GM19452 (cell line): ENCODE results near the gene MIGA2.
A peak's percentile ranks its signal among the peaks of the same experiment; 100 is the strongest.
"Not testable (repeated sequence)": the region's sequence is repeated elsewhere in the genome, so short reads cannot be mapped to it uniquely, and the experiment has no call there.

Source experiments
- ATAC-seq: cut with Tn5 transposase; IDR thresholded peaks from one replicate; pipeline ENCODE4 v1.9.1; 2021; ENCODE audit not compliant: unreplicated experiment

Gene MIGA2, protein sequence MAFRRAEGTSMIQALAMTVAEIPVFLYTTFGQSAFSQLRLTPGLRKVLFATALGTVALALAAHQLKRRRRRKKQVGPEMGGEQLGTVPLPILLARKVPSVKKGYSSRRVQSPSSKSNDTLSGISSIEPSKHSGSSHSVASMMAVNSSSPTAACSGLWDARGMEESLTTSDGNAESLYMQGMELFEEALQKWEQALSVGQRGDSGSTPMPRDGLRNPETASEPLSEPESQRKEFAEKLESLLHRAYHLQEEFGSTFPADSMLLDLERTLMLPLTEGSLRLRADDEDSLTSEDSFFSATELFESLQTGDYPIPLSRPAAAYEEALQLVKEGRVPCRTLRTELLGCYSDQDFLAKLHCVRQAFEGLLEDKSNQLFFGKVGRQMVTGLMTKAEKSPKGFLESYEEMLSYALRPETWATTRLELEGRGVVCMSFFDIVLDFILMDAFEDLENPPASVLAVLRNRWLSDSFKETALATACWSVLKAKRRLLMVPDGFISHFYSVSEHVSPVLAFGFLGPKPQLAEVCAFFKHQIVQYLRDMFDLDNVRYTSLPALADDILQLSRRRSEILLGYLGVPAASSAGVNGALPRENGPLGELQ

DNA sequence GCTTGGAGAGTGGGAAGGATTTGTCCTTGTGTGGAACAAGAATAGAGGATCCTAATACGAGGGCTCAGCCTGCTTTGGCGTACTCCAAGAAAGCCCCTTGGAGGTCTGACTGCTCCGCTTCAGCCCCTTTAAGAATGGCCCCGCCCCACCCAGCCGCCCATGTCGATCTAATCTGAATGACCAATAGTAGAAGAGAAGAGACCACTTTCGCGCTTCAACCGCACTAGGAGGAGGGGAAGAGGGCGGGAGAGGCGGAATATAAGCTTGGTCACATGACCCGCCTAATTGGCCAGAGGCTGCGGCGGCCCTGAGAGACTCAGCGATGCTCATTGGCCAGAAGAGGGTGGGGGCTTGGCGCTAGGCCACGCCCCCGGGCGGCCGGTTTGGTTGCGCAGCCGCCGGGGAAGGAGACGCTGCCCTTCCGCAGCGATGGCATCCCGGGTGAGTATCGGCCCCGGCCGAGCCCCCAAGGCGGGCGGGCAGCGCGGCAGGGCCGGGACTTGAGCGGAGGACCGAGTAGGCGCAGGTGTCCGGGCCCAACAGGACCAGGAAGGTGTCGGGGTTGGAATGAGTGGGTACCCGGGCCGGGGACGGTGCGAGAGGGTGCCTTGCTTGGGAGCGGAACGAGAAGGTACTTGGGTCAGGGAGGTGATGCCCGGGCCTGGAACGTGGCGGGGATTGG lies at the start of gene MIGA2:
Gene MIGA2, plus strand, starts transcription at position 386 of the 682 bp plus-strand sequence. CDS start 3,969 bp downstream, outside the sequence.
- ATAC-seq: peak; percentile 96

DNA sequence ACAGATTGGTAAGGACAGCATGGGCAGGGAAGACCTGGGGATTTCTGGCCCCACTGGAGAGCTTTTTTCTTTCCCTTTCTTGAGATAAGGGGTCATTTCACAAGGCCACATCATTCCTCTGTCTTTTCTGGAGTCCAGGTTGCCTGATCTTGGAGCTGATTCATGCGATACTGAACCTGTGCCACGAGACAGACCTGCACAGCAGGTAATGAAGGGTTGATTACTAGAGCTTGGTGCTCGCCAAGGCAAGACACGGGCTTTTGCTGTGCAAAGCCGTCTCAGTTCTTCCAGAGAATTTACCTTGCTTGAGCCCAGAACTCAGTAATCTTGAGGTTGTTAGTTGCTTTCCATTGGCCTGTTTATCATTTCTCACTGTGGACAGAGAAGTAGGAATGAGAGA lies 49.8 kb upstream of the MIGA2 start:
- ATAC-seq: no peak

DNA sequence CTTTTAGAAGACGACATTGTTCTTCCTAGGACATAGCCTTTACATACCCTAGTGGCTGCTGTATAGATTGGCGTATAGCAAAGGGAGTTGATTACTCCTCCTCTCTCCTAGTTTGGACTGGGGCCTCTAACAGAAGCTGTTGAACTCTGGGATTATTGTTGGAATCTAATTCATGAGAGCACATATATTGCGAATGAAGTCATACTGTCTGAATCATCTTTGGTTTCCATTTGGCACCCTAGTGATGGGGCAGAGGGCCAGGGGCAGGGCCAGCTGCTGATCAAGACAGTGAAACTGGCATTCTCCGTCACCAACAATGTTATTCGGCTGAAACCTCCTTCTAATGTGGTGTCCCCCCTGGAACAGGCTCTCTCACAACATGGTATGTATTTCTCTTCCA lies 48.6 kb upstream of the MIGA2 start:
- no peak for ATAC-seq

DNA sequence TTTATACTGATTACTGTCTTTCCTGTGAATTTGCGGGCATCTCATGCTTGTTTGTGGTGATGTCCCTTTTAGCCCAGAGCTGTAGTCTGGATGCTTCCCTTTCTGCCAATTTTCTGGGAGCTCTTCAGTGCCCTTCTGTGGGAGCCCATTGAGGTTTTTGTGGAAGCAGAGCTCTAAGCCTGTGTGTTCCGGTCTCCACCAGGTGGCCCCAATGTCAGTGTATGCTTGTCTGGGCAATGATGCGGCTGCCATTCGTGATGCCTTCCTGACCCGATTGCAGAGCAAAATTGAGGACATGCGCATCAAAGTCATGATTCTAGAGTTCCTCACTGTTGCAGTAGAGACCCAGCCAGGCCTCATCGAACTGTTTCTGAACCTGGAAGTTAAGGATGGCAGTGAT lies 43.4 kb upstream of the MIGA2 start:
- no peak for ATAC-seq

DNA sequence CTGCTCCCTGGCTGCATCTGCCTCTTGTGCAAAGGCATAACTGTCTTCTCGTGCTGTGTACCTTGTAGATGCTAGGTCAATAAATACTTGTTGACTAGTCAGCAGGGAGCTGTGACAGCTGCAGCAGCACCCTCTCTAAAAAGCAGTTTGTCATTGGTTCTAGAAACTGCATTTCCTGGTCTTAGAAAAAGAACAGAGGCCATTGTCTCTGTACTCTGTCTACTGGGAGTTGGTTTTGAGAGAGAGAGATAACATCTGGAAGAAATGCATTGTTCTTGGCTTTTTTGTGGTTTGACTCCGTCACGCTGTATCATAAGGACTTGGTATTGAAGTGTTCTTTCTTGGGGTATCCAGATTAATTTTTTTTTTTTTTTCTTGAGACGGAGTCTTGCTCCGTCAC lies 40.6 kb upstream of the MIGA2 start:
- no peak for ATAC-seq

DNA sequence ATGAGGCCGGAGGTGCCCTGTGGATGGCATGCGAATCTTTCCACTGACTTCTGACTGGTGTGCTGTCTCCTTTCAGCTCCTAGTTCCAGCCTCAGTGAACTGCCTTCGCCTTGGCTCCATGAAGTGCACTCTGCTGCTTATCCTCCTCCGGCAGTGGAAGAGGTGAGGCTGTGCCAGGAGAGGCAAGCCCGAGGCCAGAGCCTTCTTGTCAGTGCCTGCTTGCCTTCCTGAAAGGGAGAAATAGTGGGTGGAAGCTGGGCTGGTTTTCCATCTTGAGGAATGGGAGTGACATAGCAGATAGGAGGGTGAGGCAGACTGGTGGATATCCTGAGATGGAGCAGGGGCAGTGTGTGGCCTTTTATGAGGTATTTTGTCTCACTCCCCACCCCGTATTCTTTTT lies 38.0 kb upstream of the MIGA2 start:
- ATAC-seq: no peak

DNA sequence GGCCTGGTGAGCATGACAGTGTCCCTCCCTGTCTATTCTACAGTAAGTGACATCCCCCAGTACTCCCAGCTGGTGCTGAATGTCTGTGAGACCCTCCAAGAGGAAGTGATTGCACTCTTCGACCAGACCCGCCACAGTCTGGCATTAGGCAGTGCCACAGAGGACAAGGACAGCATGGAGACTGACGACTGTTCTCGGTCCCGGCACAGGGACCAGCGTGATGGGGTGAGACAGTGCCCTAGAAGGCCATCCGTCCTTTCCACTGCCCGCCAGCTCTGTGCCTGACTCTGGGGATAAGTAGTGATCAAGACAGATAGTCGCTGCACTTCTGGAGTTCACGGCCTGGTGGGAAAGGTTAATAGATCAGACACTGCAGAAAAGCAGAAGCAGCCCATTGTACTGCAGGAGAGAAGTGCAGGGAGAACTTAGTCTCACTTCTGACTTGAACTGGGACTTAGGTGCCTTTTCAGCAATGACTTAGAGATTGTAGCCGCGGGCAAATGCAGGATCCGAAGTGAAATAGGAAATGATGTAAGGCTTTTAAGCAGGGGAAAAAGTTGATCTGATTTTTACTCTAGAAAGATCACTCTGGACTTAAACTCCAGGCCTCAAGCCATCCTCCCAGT lies 36.7 kb upstream of the MIGA2 start:
- ATAC-seq: no peak

DNA sequence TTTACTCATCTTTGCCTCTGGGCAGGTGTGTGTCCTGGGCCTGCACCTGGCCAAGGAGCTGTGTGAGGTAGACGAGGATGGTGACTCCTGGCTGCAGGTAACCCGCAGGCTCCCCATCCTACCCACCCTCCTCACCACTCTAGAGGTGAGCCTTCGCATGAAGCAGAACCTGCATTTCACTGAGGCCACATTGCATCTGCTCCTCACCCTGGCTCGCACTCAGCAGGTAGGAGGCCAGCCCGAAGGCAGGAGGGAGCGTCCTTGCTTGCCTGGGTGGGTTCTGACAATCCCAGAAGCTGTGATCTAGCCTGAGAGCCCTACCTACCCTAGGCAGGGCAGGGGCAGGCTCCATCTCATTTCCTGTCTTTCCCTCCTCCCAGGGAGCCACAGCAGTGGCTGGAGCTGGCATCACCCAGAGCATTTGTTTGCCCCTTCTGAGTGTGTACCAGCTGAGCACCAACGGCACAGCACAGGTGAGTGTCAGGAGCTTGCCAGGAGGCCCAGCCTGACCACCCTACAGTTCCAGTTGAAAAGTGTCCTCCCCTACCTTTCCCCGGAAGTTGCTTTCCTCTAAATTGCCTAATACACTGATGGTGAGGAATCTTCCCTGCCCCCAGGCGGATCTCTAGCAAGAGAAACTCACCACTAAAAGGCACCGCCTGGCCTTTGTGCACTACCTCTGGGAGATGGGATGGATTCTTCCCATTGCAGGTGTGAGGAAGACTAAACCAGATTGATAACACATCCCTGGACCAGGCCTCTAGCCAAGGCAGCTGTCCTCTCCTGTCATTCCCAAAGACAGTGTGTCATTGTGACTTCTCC lies 34.7 kb upstream of the MIGA2 start:
- ATAC-seq: no peak

DNA sequence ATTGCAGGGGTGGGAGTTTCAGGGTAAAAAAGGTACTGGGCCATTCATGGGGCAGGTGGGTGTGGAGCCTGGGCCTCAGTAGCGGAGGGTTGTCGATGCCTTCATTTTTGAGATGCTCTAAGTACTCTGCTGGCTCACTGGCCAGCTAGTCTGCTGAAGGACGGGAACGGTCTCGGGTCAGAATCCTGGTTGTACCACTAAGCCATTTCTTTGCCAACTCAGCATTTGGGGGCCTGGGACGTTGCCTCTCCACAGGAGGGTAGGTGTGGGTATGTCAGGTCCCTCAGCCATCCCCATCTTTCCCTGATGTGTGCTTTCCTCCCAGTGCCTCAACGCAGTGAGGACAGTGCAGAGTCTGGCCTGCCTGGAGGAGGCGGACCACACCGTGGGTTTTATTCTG lies 33.4 kb upstream of the MIGA2 start:
- no peak for ATAC-seq

DNA sequence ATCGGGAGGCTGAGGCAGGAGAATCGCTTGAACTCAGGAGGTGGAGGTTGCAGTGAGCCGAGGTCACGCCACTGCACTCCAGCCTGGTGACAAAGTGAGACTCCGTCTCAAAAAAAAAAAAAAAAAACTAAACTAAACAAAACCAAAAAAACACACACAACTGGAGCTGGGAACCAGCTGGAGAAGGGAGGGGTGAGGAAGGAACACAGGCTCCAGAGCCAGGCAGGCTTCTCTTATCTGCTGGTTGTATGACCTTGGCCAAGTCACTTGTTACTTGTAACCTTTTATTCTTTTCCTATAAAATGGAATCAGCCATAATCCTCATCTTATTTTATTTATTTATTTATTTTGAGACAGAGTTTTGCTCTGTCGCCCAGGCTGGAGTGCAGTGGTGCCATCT lies 32.3 kb upstream of the MIGA2 start:
- ATAC-seq: not testable (repeated sequence)

DNA sequence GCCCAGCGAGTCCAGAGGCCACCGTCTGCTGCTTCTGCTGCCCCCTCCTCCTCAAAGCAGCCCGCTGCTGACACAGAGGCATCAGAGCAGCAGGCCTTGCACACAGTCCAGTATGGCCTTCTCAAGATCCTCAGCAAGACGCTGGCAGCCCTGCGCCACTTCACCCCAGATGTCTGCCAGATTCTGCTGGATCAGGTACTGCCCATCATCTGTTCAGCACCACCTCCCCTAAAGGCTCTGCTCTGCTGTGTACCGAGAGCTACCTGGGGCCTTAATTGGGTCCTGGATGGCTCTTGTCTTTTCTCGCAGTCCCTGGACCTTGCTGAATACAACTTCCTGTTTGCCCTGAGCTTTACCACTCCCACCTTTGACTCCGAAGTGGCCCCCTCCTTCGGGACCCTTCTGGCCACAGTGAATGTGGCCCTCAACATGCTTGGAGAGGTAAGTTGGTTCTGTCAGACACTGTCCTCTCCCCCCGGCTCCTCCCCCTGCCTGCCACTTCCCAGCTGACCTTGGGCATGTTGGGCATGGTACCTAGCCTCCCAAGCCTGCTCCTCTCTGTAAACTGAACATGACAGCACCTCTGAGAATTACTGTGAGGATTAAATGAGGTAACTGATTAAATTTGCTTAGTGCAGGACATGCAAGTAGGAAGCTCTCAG lies 31.0 kb upstream of the MIGA2 start:
- no peak for ATAC-seq

DNA sequence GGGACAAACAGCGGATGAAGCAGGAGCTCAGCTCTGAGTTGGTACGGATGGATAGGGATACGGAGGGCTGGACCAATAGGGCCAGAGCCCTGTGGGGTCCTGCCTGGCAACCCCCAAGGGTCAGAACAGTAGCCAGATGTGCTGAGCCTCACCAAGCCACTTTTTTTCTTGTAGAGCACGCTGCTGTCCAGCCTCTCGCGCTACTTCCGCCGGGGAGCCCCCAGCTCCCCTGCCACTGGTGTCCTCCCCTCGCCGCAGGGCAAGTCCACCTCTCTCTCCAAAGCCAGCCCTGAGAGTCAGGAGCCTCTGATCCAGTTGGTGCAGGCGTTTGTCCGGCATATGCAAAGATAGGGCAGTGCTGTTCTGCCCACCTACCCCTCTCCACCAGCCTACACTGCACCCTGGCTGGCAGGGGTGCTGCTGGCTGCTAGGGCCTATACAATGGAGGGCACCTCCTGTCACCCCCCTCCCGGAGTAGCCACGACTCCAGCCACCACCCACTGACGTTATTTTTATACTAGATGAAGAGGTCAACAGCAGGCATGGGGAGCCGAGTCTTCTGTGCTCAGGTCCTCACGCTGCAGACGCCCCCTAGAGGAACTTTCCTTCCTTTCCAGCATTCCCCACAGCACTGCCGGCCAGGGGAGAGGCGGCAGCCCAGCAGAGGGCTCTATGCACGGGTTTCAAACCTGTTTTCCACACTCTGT lies 29.9 kb upstream of the MIGA2 start:
- ATAC-seq: no peak

DNA sequence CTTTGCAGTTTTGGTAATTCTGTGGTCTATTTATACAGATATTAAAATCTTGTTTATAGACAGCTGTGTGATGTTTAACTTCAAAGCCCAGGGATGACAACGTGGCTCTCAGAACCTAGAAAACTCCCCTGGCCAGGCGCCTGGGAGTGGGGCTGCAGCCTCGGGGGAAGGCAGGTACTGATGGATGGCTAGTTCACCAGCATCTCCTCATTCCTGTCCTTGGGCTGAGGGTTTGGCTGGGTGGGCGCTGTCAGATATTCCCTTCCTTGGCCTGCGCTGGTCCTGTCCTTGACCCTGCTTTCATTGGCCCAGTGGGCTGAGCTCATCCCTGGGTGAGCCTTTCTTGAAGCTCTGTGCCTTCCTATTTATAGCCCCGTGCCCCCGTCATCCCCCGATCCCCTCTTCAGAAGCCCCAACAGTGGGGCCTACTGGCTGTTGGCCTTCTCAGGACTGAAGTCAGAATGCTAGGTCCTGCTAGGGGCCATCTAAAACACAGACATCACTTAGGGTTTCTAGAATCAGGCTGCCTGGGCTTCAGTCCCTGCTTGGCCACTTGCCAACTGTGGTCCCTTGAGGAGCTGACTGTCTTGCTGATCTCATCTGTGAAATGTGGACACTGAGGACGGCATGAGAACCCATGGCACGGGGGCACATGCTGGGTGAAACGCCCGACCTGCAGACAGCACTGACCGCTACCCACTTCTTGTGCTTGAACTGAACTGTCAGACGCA lies 29.2 kb upstream of the MIGA2 start:
- ATAC-seq: no peak

DNA sequence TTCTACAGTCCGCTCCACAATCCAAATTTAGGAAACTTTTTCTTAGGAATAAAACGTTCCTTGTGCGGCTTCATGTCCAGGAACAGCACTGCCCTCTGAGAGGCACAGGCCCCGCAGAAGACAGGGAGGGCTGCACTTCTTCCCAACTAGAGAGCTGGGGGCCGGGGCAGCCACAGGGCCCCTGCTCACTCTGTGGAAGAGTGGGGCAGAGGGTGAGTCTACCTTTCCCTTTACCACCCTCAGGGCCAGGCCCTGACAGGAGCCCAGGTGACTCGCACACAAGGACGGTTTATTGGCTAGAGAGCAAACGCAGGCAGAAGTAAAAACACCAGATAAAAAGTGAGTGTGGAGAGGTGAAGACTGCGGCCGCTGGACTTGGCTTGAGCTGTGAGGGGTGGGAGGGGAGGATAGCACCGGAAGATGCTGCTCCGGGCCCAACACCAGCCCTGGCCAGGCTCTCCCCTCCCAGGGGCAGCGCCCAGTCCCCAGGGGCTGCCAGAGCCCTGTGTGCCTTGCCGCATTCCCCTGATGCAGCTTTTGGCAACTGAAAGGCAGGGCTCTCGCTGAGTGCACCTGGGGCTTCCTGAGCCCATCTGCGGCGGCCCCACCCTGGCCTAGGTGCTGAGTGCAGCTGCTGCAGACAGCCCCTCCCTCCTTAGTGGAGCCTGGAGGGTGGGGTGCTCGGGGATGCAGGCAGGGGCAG lies 28.5 kb upstream of the MIGA2 start:
- ATAC-seq: no peak

DNA sequence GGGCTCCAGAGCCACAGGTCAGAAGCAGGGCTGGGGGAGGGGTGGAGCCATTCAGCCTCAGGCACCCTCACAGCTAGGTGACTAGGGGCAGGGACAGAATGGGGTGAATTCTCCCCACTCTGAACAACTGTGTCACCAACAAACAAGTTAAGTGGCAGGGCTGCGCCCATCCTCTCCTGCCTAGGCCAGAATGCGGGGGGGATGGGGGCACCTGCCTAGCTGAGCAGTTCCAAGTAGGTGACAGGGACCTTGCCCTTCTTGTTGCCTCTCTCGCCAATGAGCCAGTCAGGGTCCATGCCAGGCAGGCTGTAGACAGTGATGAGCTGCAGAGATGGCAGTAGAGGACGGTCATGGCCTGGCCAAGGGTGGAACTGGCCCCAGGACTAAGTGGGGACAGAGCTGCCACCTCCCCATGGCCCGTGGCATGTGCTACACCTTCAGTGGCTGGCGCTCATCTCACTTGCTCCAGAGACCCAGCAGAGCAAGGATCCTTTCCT lies 27.9 kb upstream of the MIGA2 start:
- no peak for ATAC-seq

DNA sequence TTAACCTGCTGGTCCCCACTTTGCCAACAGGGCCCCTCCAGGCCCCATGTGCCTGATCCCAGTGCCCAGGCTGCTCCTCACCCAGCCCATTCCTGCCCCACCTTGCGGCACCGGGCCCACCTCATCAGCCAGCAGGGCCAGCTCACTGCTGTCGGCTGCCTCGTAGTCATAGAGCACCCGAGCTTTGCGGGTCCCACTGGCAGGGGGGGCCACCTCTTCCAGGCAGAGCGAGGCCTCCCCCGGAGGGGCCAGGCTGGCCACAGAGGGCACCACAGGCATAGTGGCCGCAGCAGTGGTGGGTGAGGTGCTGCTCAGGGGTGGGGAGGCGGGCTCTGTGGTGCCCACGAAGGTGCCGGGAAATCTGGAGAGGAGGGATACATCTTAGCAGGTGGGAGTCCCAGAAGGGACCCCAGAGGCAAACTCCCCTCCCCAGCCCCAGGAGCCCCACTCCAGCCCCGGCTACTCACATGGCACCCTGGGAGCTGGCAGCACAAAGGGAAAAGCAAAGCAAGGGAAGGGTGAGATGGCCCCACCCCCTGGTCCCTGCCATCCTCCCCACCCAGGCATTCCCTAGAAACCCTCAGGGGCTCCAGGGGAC lies 27.3 kb upstream of the MIGA2 start:
- no peak for ATAC-seq

DNA sequence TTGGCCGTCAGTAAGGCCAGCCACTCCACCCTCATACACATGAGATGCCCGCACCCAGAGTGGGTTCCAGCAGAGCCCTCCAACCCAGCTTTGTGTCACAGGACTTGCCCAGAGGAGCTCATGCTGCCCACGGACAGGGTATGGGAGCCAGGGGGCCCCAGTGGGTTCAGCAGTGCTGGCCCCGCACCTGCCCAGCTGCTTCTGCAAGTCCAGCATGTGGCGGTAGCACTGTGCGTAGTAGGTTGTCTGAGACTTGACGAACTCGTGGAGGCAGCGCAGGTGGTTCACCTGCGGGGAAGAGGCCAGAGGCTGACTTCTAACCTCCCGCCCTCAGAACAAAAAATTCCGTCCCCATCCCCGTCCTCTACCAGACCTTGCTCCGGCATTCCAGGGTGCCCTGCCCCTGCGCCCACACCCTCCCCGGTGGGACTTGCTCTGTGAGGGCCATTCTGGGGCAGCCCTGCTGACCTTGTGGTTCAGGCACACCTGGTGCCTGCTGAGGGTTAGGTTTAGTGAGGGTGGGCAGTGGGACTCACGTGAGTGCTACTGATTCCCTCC lies 26.8 kb upstream of the MIGA2 start:
- no peak for ATAC-seq
